ENCODE data around the gene GALNT18. TPM values are rescaled to one million over a fixed set of nuclear protein-coding genes. Genes with fewer than 3 reads are reported as not detected.

Gene GALNT18
- total RNA-seq, 1 experiment from 2014 or later: not detected

DNA sequence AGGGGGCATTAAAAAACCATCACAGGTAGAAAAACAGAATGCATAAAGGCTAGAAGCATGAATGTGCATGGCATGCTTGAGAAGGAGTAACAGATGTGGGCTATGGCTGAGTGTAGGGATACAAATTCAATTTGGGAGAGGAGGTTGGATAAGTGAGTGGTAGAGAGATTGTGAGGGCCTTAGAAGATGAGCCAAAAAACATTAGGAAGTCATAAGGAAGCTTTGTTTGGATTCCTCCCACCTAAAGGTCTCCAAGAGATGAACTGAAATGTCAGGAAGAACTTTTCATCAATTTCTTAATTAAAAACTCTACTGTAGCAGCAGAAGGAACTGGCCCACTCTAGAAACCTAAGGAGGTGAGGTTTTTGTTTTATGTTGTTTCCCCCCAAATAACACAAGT, 227.6 kb downstream of the GALNT18 start:
- no peaks in the 10 kb centered on the region for H3F3A ChIP-seq (ENCODE audit: insufficient read depth, low read depth)
- H3K4me1 ChIP-seq (replicated peaks; ENCODE audit: insufficient read depth): no peaks in the 10 kb centered on the region
- BruUV-seq (replicated peaks): no TSS peak
- H3K4me2 ChIP-seq: no peak overlapping the region
- no peaks in the 10 kb centered on the region for H4K20me1 ChIP-seq (ENCODE audit: insufficient read depth)
- no peak overlapping the region for H3K27ac ChIP-seq
- CTCF ChIA-PET: no interaction called here
- intact Hi-C loops (cut with micrococcal nuclease; ENCODE audit: unreplicated experiment): no loop called here
- no peaks in the 10 kb centered on the region for H3K9me3 ChIP-seq (ENCODE audit: insufficient read depth, low read depth)
- peaks cover 52% of the 10 kb centered on the region for H3K27me3 ChIP-seq (ENCODE audit: insufficient read depth, low read depth)
- no peak overlapping the region for H2AFZ ChIP-seq
- no peaks in the 10 kb centered on the region for H3K79me2 ChIP-seq (ENCODE audit: low read depth)
- H3K9me2 ChIP-seq (ENCODE audit: insufficient read depth): no peaks in the 10 kb centered on the region
- H3K4me3 ChIP-seq: no peak overlapping the region
- no peak for TF ChIP-seq EZH2 (IDR thresholded peaks at IDR 0.05; ENCODE audit: low read depth)
- TF ChIP-seq, protein P1, sequence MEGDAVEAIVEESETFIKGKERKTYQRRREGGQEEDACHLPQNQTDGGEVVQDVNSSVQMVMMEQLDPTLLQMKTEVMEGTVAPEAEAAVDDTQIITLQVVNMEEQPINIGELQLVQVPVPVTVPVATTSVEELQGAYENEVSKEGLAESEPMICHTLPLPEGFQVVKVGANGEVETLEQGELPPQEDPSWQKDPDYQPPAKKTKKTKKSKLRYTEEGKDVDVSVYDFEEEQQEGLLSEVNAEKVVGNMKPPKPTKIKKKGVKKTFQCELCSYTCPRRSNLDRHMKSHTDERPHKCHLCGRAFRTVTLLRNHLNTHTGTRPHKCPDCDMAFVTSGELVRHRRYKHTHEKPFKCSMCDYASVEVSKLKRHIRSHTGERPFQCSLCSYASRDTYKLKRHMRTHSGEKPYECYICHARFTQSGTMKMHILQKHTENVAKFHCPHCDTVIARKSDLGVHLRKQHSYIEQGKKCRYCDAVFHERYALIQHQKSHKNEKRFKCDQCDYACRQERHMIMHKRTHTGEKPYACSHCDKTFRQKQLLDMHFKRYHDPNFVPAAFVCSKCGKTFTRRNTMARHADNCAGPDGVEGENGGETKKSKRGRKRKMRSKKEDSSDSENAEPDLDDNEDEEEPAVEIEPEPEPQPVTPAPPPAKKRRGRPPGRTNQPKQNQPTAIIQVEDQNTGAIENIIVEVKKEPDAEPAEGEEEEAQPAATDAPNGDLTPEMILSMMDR (conservative IDR thresholded peaks at IDR 0.05): no peak
- no peak for DNase-seq
- H3K36me3 ChIP-seq (ENCODE audit: low read depth): no peaks in the 10 kb centered on the region
- POLR2A ChIA-PET (ENCODE audit: unreplicated experiment): no interaction called here

DNA sequence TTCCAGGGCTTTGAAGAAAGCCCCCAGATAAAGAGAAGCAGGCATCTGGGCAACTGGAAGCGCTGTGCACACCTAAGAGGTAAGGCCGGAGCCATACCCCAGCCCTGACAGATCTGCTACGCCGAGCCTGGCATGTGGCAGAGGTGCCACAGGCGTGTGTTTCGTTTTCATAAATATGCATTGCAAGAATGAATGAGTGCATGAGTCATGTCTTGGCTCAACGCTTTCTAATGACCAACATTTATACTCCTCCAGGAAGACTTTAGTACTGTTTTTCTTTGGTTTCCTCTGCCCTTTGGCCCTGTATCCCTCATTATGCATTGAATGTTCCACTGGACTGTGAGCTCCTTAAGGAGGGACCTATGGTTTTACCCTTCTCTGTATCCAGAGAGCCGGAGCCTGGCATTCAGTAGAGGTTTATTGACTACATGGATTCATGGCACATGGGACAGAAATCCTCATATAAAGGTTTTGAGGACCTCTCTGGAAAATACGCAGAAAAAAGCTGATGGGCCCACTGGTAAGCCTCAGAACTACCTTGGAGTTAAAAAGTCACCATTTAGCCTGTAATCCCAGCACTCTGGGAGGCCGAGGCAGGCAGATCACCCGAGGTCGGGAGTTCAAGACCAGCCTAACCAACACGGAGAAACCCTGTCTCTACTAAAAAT, 229.9 kb downstream of the GALNT18 start:
- no peaks in the 10 kb centered on the region for H3F3A ChIP-seq (ENCODE audit: insufficient read depth, low read depth)
- H3K4me3 ChIP-seq: no peak overlapping the region
- no peaks in the 10 kb centered on the region for H3K4me1 ChIP-seq (replicated peaks; ENCODE audit: insufficient read depth)
- H3K36me3 ChIP-seq (ENCODE audit: low read depth): no peaks in the 10 kb centered on the region
- H3K27me3 ChIP-seq (ENCODE audit: insufficient read depth, low read depth): peaks cover 45% of the 10 kb centered on the region
- BruUV-seq (replicated peaks): no TSS peak
- TF ChIP-seq, protein P1 (conservative IDR thresholded peaks at IDR 0.05): no peak
- no peak for TF ChIP-seq EZH2 (IDR thresholded peaks at IDR 0.05; ENCODE audit: low read depth)
- no peak overlapping the region for H2AFZ ChIP-seq
- no peaks in the 10 kb centered on the region for H3K9me3 ChIP-seq (ENCODE audit: insufficient read depth, low read depth)
- no peaks in the 10 kb centered on the region for H4K20me1 ChIP-seq (ENCODE audit: insufficient read depth)
- H3K9me2 ChIP-seq (ENCODE audit: insufficient read depth): no peaks in the 10 kb centered on the region
- ChIA-PET POLR2A (ENCODE audit: unreplicated experiment) (no interaction called here), CTCF (no interaction called here)
- H3K4me2 ChIP-seq: no peak overlapping the region
- intact Hi-C loops (cut with micrococcal nuclease; ENCODE audit: unreplicated experiment): no loop called here
- H3K27ac ChIP-seq: no peak overlapping the region
- no peaks in the 10 kb centered on the region for H3K79me2 ChIP-seq (ENCODE audit: low read depth)
- DNase-seq: no peak

DNA sequence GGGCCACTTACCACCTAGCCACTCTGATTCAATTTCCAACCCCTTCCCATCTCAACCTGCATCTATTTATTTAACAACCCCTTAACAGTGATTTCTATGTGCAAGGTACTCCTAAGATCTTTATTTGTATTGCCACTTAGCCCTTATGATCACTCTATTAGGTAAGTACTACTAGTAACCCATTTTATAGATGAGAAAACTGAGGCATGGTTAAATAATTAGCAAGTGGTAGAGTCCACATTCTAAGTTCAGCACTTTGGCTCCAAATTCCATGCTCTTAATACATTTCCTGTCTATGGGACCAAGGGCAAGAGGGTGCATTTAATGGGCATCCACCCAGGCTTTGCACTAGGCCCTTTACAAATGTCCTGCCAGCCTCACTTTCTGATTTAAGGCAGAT, 230.6 kb downstream of the GALNT18 start:
- no peak for DNase-seq
- Histone ChIP-seq H4K20me1 (ENCODE audit: insufficient read depth) (no peaks in the 10 kb centered on the region), H3K4me1 (replicated peaks; ENCODE audit: insufficient read depth) (no peaks in the 10 kb centered on the region), H3K9me3 (ENCODE audit: insufficient read depth, low read depth) (no peaks in the 10 kb centered on the region), H3K27ac (no peak overlapping the region), H3K36me3 (ENCODE audit: low read depth) (no peaks in the 10 kb centered on the region), H3K4me3 (no peak overlapping the region), H3K4me2 (no peak overlapping the region), H3F3A (ENCODE audit: insufficient read depth, low read depth) (no peaks in the 10 kb centered on the region), H3K79me2 (ENCODE audit: low read depth) (no peaks in the 10 kb centered on the region), H3K9me2 (ENCODE audit: insufficient read depth) (no peaks in the 10 kb centered on the region), H3K27me3 (ENCODE audit: insufficient read depth, low read depth) (peaks cover 46% of the 10 kb centered on the region), H2AFZ (no peak overlapping the region)
- BruUV-seq (replicated peaks): no TSS peak
- POLR2A ChIA-PET (ENCODE audit: unreplicated experiment): no interaction called here
- intact Hi-C loops (cut with micrococcal nuclease; ENCODE audit: unreplicated experiment): no loop called here
- TF ChIP-seq, protein P1 (conservative IDR thresholded peaks at IDR 0.05): no peak
- no peak for TF ChIP-seq EZH2 (IDR thresholded peaks at IDR 0.05; ENCODE audit: low read depth)
- CTCF ChIA-PET: no interaction called here
